Endodermal cell (in vitro differentiated cells): ENCODE results near the gene PRR7. TPM values are rescaled to one million over a fixed set of nuclear protein-coding genes. Genes with fewer than 3 reads are reported as not detected.
A peak's percentile ranks its signal among the peaks of the same experiment; 100 is the strongest.

ENCODE experiments used
- DNase-seq: peaks from one replicate; pipeline ENCODE4 v3.0.0-alpha.2; 2017
- H3K27ac ChIP-seq: 2 replicates; pipeline ENCODE4 v1.5.1; 2013; ENCODE audit warnings: mild to moderate bottlenecking, low read depth, low read length, moderate library complexity
- H3K27me3 ChIP-seq: 2 replicates; pipeline ENCODE4 v1.6.1; 2013; ENCODE audit warnings: mild to moderate bottlenecking, low read length, moderate library complexity; ENCODE audit not compliant: insufficient read depth, control insufficient read depth, poor library complexity, severe bottlenecking
- H3K36me3 ChIP-seq: 2 replicates; pipeline ENCODE4 v1.7.0; 2013; ENCODE audit warnings: mild to moderate bottlenecking, low read length, moderate library complexity; ENCODE audit not compliant: control insufficient read depth, insufficient read depth
- H3K4me1 ChIP-seq: one replicate; pipeline ENCODE4 v1.7.0; 2013; ENCODE audit warnings: low read length; ENCODE audit not compliant: control insufficient read depth, insufficient read depth
- H3K4me3 ChIP-seq: 2 replicates; pipeline ENCODE4 v1.5.1; 2013; ENCODE audit warnings: mild to moderate bottlenecking, low read length, moderate library complexity
- H3K9ac ChIP-seq: 2 replicates; pipeline ENCODE4 v1.6.1; 2013; ENCODE audit warnings: mild to moderate bottlenecking, low read length, moderate library complexity; ENCODE audit not compliant: poor library complexity, severe bottlenecking; ENCODE audit errors: extremely low read depth
- H3K9me3 ChIP-seq: 2 replicates; pipeline ENCODE4 v1.6.1; 2013; ENCODE audit warnings: mild to moderate bottlenecking, low read length, moderate library complexity; ENCODE audit not compliant: control insufficient read depth
- H3K27ac Mint-ChIP-seq: 2 replicates; pipeline ENCODE4 v1.8.0; 2020; ENCODE audit warnings: mixed read lengths
- H3K27me3 Mint-ChIP-seq: 2 replicates; pipeline ENCODE4 v1.8.0; 2021; ENCODE audit warnings: mild to moderate bottlenecking, mixed read lengths; ENCODE audit not compliant: insufficient read depth
- H3K36me3 Mint-ChIP-seq: 2 replicates; pipeline ENCODE4 v1.8.0; 2020; ENCODE audit warnings: low read depth, mixed read lengths
- H3K4me1 Mint-ChIP-seq: 2 replicates; pipeline ENCODE4 v1.8.0; 2020; ENCODE audit warnings: mixed read lengths
- H3K4me3 Mint-ChIP-seq: 2 replicates; pipeline ENCODE4 v1.8.0; 2020; ENCODE audit warnings: mild to moderate bottlenecking, moderate library complexity, mixed read lengths
- H3K9me3 Mint-ChIP-seq: 2 replicates; pipeline ENCODE4 v1.8.0; 2020; ENCODE audit warnings: mild to moderate bottlenecking, mixed read lengths
- WGBS, 2 experiments: methylation state at CpG; one replicate each; pipeline versions ENCODE4 v1.1.5 to v1.1.7; 2013; ENCODE audit warnings: missing lambda C conversion rate in 2 of 2, mixed read lengths in 1 of 2; ENCODE audit not compliant: insufficient coverage in 1 of 2, insufficient read length in 1 of 2; 5-methylcytosine and 5-hydroxymethylcytosine counted together
- total RNA-seq, 2 donors: library from RNA; stranded (reverse); fragmentation: NEBNext Ultra II Directional in 1 of 2; extraction: Animal tissue kit (Norgen Biotek cat#: 25700) in 1 of 2; gene quantifications; 2 replicates in 1 of 2; 3 replicates in 1 of 2; pipeline ENCODE4 v1.2.1, GENCODE V29; 2021
- TF ChIP-seq, protein P1 (sequence below): fragments of 200-600 bp; sonication (generic); conservative IDR thresholded peaks from 2 replicates; pipeline ENCODE4 v1.5.0; 2021; ENCODE audit warnings: antibody characterized with exemption, mild to moderate bottlenecking

Gene PRR7
- total RNA-seq, 2 donors from 2014 or later, result 4.7 to 8.0 TPM

- Mint-ChIP-seq H3K27me3 (peaks cover 62% of the 10 kb centered on the region), H3K4me1 (peaks cover 3% of the 10 kb centered on the region)
- WGBS, 2 experiments, result 95 to 96% methylated on average over 7 to 8 of the region's 10 CpGs
Observed at GRCh38 chr5:177450667-177451424, 4.2 kb downstream of the PRR7 start.

DNA sequence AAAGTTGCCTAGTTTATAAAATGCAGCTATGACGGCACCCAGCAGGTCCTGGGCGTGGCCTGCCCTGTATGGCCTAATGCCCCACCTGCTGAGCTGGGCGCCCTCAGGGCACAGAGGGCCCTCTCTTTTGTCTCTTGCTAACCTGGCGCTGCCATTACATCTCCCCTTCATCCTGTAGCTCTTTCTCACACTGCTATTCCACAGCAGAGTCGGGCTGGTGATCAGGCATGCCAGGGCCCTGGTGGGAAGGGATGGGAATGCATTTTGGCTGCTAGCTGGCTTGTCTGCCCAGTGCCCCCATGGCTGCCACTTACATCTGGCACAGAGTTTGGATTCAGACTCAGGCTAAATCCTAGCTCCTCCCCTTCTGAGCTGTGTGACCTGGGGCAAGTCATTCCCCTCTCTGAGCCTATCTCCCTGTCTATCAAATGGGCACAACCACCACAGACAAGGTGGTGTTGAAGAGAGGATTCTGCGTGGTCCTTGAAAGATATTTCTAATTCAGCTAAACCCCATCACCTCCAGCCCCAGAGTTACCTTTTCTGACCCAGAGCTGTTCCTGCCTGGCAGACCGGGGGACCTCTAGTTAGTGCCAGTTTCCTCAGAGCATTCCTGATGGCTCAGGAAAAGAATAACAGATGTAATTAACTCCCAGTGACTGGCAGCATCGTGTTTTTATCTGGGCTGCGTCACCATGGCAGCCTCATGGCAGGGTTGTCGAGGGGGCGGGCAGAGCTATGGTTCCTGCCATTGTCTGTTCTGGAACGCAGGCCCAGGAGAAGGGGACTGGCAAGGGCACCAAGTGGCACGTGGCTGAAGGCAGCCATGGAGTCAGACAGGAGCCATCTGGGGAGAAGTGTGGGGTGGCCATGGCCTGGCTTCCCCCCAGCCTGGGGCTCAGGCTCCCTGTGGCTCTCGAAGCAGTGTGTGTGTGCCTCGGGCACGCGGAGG lies 6.3 kb downstream of the PRR7 start:
- Mint-ChIP-seq H3K4me3 (peak overlapping the region; percentile 55), H3K27me3 (peaks cover 52% of the 10 kb centered on the region), H3K4me1 (peaks cover 8% of the 10 kb centered on the region), H3K36me3 (peaks cover 11% of the 10 kb centered on the region), H3K27ac (no peak overlapping the region), H3K9me3 (no peaks in the 10 kb centered on the region)
- 91% methylated on average over 7 to 17 of the region's 17 CpGs for WGBS, 2 experiments
- H3K4me1 ChIP-seq, result peaks cover 2% of the 10 kb centered on the region
- peak; percentile 66 for DNase-seq
- H3K27ac ChIP-seq, result no peak overlapping the region
- TF ChIP-seq, protein P1, sequence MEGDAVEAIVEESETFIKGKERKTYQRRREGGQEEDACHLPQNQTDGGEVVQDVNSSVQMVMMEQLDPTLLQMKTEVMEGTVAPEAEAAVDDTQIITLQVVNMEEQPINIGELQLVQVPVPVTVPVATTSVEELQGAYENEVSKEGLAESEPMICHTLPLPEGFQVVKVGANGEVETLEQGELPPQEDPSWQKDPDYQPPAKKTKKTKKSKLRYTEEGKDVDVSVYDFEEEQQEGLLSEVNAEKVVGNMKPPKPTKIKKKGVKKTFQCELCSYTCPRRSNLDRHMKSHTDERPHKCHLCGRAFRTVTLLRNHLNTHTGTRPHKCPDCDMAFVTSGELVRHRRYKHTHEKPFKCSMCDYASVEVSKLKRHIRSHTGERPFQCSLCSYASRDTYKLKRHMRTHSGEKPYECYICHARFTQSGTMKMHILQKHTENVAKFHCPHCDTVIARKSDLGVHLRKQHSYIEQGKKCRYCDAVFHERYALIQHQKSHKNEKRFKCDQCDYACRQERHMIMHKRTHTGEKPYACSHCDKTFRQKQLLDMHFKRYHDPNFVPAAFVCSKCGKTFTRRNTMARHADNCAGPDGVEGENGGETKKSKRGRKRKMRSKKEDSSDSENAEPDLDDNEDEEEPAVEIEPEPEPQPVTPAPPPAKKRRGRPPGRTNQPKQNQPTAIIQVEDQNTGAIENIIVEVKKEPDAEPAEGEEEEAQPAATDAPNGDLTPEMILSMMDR, result peak; percentile 42
- no peak overlapping the region for H3K4me3 ChIP-seq
- peaks cover 12% of the 10 kb centered on the region for H3K27me3 ChIP-seq
- H3K9me3 ChIP-seq, result no peaks in the 10 kb centered on the region
- H3K36me3 ChIP-seq, result peaks cover 16% of the 10 kb centered on the region
- H3K9ac ChIP-seq, result no peak overlapping the region

More at GRCh38 chr5:177450667-177451424, 4.2 kb downstream of the PRR7 start:
- TF ChIP-seq, protein P1, result no peak
- Mint-ChIP-seq H3K4me3 (no peak overlapping the region), H3K27ac (no peak overlapping the region), H3K36me3 (no peaks in the 10 kb centered on the region), H3K9me3 (no peaks in the 10 kb centered on the region)
- Histone ChIP-seq H3K9ac (no peak overlapping the region), H3K27ac (no peak overlapping the region), H3K27me3 (peaks cover 16% of the 10 kb centered on the region), H3K9me3 (no peaks in the 10 kb centered on the region), H3K4me1 (no peaks in the 10 kb centered on the region), H3K36me3 (peaks cover 5% of the 10 kb centered on the region), H3K4me3 (no peak overlapping the region)
- DNase-seq, result no peak

- H3K4me3 ChIP-seq, result peak overlapping the region; percentile 72
- H3K27me3 Mint-ChIP-seq, result peaks cover 42% of the 10 kb centered on the region
- peaks cover 3% of the 10 kb centered on the region for H3K27me3 ChIP-seq
- H3K36me3 Mint-ChIP-seq, result peaks cover 12% of the 10 kb centered on the region
- H3K27ac ChIP-seq, result peak overlapping the region; percentile 84
- 28 to 38% methylated on average over 11 to 29 of the region's 31 CpGs for WGBS, 2 experiments
- peaks cover 8% of the 10 kb centered on the region for H3K4me1 Mint-ChIP-seq
- TF ChIP-seq, protein P1, result no peak
- H3K27ac Mint-ChIP-seq, result no peak overlapping the region
- H3K9me3 Mint-ChIP-seq, result no peaks in the 10 kb centered on the region
- H3K4me3 Mint-ChIP-seq, result peak overlapping the region; percentile 55
- DNase-seq, result no peak
- H3K36me3 ChIP-seq, result peaks cover 25% of the 10 kb centered on the region
- no peaks in the 10 kb centered on the region for H3K9me3 ChIP-seq
- H3K4me1 ChIP-seq, result peaks cover 2% of the 10 kb centered on the region
- H3K9ac ChIP-seq, result peak overlapping the region; percentile 82
Observed at GRCh38 chr5:177453852-177454396, 7.3 kb downstream of the PRR7 start.
